Measurements from ENCODE around the gene PLEKHG5. TPM values are rescaled to one million over a fixed set of nuclear protein-coding genes. Genes with fewer than 3 reads are reported as not detected.

PLEKHG5 gene, protein sequence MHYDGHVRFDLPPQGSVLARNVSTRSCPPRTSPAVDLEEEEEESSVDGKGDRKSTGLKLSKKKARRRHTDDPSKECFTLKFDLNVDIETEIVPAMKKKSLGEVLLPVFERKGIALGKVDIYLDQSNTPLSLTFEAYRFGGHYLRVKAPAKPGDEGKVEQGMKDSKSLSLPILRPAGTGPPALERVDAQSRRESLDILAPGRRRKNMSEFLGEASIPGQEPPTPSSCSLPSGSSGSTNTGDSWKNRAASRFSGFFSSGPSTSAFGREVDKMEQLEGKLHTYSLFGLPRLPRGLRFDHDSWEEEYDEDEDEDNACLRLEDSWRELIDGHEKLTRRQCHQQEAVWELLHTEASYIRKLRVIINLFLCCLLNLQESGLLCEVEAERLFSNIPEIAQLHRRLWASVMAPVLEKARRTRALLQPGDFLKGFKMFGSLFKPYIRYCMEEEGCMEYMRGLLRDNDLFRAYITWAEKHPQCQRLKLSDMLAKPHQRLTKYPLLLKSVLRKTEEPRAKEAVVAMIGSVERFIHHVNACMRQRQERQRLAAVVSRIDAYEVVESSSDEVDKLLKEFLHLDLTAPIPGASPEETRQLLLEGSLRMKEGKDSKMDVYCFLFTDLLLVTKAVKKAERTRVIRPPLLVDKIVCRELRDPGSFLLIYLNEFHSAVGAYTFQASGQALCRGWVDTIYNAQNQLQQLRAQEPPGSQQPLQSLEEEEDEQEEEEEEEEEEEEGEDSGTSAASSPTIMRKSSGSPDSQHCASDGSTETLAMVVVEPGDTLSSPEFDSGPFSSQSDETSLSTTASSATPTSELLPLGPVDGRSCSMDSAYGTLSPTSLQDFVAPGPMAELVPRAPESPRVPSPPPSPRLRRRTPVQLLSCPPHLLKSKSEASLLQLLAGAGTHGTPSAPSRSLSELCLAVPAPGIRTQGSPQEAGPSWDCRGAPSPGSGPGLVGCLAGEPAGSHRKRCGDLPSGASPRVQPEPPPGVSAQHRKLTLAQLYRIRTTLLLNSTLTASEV
- total RNA-seq, result 10 to 100 TPM; 11.6 to 21.4 TPM

DNA sequence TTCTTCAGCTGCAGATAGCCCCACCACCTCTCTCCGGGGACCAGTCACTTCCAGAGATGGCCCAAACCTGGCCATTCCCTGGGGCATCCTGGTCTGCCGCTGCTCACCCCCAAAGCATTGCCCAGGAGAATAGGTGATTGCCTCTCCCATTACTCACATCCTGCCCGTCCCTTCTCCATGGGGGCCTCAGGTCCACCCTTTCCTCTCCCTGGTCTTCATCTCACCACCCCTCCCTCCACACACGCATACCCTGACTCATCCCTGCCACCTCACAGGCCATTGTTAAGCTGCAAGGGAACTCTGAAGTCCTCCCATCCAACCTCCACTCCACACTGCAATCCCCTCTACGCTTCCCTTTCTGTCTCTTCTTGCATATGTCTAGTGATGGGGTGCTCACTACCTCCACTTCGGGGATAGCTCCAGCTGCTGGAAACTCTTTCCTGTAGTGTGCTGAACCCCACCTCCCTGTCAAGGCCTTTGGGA is at the start of gene PLEKHG5:
PLEKHG5 (minus strand) TSS at position 188 of the 483 bp plus-strand sequence. CDS start 14,096 bp downstream, outside the sequence.
- no peak for DNase-seq (ENCODE audit: low spot score)
- no peaks in the 10 kb centered on the region for H3K36me3 ChIP-seq
- TF ChIP-seq POLR2AphosphoS5 (IDR thresholded peaks at IDR 0.05) (no peak), POLR2A (IDR thresholded peaks at IDR 0.05) (no peak)
- TF ChIP-seq, protein P1, sequence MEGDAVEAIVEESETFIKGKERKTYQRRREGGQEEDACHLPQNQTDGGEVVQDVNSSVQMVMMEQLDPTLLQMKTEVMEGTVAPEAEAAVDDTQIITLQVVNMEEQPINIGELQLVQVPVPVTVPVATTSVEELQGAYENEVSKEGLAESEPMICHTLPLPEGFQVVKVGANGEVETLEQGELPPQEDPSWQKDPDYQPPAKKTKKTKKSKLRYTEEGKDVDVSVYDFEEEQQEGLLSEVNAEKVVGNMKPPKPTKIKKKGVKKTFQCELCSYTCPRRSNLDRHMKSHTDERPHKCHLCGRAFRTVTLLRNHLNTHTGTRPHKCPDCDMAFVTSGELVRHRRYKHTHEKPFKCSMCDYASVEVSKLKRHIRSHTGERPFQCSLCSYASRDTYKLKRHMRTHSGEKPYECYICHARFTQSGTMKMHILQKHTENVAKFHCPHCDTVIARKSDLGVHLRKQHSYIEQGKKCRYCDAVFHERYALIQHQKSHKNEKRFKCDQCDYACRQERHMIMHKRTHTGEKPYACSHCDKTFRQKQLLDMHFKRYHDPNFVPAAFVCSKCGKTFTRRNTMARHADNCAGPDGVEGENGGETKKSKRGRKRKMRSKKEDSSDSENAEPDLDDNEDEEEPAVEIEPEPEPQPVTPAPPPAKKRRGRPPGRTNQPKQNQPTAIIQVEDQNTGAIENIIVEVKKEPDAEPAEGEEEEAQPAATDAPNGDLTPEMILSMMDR (IDR thresholded peaks at IDR 0.05), result no peak
- H3K4me3 ChIP-seq, result peak within 1 kb of the TSS; percentile 66 to 70
- WGBS, result 48% methylated on average over 6 of the region's 6 CpGs
- intact Hi-C loops (cut with DNase I), result no loop called here
- H3K27me3 ChIP-seq (replicated peaks; ENCODE audit: insufficient read depth), result no peaks in the 10 kb centered on the region
- H3K27ac ChIP-seq, result peak within 1 kb of the TSS; percentile 81 to 82
- peaks cover under 1% of the 10 kb centered on the region for H3K4me1 ChIP-seq (replicated peaks)
- H3K9me3 ChIP-seq, result no peaks in the 10 kb centered on the region

DNA sequence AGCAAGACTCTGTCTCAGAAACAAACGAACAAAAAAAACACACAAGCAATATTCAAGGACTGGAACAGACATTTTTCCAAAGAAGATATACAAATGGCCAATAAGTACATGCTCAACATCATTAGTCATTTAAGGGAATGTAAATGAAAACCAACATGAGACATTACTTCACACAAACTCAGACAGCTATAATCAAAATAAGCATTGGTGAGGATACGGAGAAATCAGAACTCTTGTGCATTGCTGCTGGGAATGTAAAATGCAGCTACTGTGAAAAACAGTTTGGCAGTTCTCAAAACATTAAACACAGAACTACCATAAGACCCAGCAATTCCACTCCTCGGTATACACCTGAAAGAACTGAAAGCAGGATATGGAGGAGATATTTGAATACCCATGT is 47.5 kb upstream of the PLEKHG5 start:
- Histone ChIP-seq H3K27me3 (replicated peaks; ENCODE audit: insufficient read depth) (no peaks in the 10 kb centered on the region), H3K4me1 (replicated peaks) (no peaks in the 10 kb centered on the region), H3K36me3 (no peaks in the 10 kb centered on the region), H3K9me3 (no peaks in the 10 kb centered on the region), H3K4me3 (no peak overlapping the region), H3K27ac (no peak overlapping the region)
- intact Hi-C loops (cut with DNase I), result no loop called here
- no peak for TF ChIP-seq POLR2AphosphoS5 (IDR thresholded peaks at IDR 0.05)
- TF ChIP-seq POLR2A (IDR thresholded peaks at IDR 0.05), result no peak
- TF ChIP-seq, protein P1 (IDR thresholded peaks at IDR 0.05), result no peak
- no peak for DNase-seq (ENCODE audit: low spot score)
- 58% methylated on average over 3 of the region's 3 CpGs for WGBS

DNA sequence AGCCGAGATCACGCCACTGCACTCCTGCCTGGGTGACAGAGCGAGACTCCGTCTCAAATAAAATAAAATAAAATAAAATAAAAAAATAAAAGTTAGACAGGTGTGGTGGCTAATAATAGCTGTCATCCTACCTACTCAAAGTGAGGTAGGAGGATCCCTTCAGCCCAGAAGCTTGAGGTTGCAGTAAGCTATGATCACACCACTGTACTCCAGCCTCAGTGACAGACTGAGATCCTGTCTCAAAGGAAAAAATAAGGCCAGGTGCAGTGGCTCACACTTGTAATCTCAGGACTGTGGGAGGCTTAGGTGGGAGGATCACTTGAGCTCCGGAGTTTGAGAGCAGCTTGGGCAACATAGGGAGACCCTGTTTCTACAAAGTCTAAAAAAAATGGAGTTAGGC is 44.8 kb upstream of the PLEKHG5 start:
- Histone ChIP-seq H3K9me3 (no peaks in the 10 kb centered on the region), H3K27ac (no peak overlapping the region), H3K27me3 (replicated peaks; ENCODE audit: insufficient read depth) (no peaks in the 10 kb centered on the region), H3K4me3 (no peak overlapping the region), H3K36me3 (peaks cover 14 to 18% of the 10 kb centered on the region in 2 donors), H3K4me1 (replicated peaks) (no peaks in the 10 kb centered on the region)
- DNase-seq (ENCODE audit: low spot score), result no peak
- intact Hi-C loops (cut with DNase I), result no loop called here
- TF ChIP-seq POLR2AphosphoS5 (IDR thresholded peaks at IDR 0.05) (no peak), POLR2A (IDR thresholded peaks at IDR 0.05) (no peak)
- TF ChIP-seq, protein P1 (IDR thresholded peaks at IDR 0.05), result no peak
- 73% methylated on average over 5 of the region's 5 CpGs for WGBS

DNA sequence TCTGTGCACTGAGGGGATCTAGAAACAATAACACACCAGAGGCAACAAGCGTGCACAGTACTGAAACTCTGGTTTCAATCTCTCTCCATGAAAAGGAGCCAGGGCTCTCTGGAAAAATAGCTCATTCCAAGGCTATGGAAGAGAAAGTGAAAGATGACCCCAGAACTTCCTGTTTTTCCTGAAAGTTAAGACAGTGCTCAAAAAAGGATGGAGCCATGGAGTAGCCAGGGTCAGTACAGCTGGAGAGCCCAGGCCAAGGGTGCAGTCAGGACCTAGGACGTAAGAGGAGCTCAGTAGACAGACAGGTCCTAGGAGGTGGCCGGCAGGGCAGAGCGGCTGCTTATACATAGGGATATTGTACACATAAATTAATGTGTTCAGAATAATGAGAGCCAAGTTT is 43.7 kb upstream of the PLEKHG5 start:
- peaks cover 14 to 28% of the 10 kb centered on the region in 2 donors for H3K36me3 ChIP-seq
- no peaks in the 10 kb centered on the region for H3K9me3 ChIP-seq
- no peaks in the 10 kb centered on the region for H3K4me1 ChIP-seq (replicated peaks)
- H3K27me3 ChIP-seq (replicated peaks; ENCODE audit: insufficient read depth), result no peaks in the 10 kb centered on the region
- 92% methylated on average over 4 of the region's 4 CpGs for WGBS
- H3K27ac ChIP-seq, result no peak overlapping the region
- intact Hi-C loops (cut with DNase I), result no loop called here
- TF ChIP-seq, protein P1 (IDR thresholded peaks at IDR 0.05), result no peak
- no peak for TF ChIP-seq POLR2A (IDR thresholded peaks at IDR 0.05)
- TF ChIP-seq POLR2AphosphoS5 (IDR thresholded peaks at IDR 0.05), result no peak
- no peak overlapping the region for H3K4me3 ChIP-seq
- no peak for DNase-seq (ENCODE audit: low spot score)

Data from prostate gland (tissue), 2 donors.